ENCODE results near the gene PLCL1.
A peak's percentile ranks its signal among the peaks of the same experiment; 100 is the strongest.

PLCL1 gene

DNA sequence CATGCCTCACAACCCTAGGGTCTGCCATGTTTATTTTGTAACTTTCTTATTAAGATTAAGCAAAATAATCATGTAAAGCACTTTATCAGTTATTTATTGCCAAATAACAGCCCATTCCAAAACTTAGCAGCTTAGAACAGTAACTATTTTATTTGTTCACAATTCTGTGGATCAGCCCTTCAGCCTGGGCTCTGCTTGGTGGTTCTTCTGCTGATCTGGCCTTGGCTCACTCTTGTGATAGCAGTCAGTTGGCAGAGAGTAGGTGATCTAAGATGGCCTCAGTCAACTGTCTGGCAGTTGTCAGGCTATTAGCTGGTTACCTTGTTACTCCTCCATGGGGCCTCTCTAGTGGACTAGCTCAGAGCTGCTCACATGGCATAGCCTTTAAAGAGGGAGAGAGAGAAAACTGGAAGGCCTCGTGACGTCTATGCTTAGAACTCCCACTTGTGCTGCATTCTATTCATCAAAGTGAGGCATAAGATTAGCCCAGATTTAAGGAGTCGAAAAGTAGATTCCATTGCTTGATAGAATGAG, 54.3 kb downstream of the PLCL1 start:
- DNase-seq: no peak

DNA sequence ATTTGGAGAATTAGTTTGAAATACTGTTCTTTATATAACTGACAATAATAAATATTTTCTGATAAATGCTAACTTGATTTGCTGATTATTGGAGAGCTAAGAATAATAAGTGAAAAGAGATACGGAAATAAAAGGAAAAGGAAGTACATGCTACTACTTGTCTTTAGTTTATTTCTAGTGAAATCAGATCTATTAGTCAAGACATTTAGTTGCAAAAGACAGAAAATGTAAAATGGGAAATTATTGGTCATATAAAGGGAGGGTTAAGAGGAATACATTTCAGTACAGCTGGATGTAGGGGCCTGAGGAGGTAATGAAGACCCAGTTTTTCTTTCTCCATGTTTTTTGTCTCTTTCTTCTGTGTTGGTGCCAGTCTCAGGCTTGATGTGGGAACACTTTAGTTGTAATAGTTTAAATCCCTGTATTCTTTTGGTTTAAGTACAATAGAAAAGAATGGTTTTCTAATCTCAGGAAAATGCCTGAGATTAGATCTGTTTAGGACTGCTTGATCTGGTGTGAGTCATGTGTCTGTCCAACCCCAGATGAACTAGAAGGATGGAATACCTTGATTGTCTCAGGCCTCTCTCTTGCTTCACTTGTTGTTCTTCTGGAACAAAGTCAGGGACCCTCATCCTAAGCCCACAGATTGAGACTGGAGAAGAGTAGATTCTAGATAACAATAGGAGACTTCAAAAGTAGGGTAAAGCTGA, 58.0 kb downstream of the PLCL1 start:
- no peak for DNase-seq

DNA sequence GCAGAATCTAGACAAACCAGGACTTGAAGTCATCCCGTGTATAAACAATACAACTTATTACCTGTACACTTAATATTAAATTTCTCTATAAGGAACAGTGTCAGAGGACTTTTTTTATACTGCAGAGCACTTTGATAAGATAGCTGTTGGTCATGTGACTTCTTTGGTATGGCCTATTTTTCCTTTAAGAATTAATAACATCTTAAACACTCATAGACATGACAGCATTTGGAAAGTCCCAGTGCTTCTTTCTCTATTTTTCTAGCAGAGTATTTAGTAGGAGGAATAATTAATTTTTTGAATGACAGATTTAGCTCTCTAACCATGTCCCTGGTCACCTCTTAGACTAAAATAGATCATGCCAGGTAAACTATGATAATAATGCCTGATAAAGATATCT, 59.4 kb downstream of the PLCL1 start:
- no peak for DNase-seq

DNA sequence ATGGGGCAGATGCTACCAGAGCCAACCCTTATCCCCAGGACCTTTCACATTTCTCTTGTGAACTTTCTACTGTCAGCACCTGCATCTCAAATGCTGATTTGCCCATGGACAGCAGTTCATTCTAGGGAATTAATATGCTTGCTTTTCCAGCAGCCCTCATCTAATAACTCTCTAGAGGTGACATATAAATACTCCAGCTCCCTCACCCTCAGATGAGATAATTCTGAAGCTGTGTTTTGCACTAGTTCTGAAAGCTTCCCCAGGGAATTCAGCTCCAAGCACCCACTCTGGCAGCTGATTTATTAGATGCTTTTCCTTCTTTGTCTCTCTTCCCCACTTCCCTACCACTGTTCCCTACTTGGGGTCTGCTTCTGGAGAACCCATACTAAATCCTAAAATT, 62.1 kb downstream of the PLCL1 start:
- DNase-seq: no peak

DNA sequence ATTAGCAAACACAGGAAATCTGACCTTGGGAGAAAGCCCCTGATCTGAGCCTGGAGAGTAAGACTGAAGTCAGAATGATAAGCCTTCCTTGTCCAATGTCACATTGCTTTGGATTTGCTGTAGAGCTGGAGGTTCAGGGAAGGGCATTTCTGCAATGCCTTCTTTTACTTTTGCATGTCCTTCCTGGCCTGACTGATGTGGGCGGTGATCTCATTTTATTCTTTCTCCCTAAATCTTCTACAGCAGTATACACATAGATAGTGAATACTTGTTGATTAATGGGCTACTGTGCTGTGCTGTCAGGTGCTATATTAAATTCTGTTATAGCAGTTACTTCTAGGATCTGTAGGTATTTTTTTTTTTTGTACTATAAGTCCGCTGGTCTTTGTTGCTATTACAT, 62.6 kb downstream of the PLCL1 start:
- DNase-seq: no peak

DNA sequence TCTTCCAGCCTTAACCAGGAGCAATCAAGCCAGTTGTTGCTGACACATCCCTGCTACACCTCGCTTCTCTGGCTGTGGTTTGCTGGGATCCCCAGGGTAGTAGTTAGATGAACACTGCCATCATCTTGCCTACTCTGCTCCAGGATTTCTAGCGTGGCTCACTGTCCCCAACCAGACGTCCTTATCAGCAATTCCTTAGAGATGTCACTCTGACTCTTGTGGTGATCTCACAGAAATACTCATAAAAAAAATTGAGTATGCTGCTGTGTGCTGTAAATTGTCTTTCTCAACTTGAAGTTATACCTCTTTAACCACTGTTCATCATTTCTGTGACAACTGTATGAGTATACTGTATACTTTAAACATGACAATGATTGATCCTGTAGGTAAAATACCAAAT, 63.2 kb downstream of the PLCL1 start:
- no peak for DNase-seq

DNA sequence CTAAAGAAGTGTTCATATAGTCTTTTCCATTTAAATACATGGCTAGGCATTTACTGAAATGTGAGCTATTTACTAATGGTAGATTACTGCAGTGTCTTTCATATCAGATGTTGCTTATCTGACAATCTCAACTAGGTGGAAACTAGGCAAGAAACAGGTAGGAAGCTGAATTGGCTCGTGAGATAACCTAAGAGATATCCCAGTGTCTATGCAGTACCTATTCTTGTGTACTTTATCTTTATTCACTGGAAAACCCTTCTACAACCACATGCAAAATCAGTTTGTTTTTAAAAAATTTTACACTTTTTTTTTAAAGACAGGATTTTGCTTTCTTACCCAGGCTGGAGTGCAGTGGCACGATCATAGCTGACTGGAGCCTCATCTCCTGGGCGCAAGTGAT, 63.8 kb downstream of the PLCL1 start:
- DNase-seq: no peak

DNA sequence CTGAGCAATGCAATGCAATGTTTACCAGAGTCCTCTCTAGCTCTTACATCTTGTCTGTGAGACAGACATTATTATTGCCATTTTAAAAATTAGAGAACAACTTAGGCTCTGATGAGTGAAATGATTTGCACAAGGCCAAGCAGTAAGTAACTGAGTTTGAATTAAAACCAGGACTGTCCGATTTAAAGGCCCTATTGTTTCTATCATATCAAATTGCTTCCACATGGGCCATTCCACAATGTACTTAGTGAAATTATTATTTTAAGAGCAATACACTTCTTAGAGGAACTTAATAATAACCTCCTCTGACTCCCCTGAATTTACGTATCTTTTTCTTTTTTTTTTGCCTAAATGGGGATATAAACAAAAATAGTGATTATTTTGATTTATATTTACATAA, 64.6 kb downstream of the PLCL1 start:
- no peak for DNase-seq

DNA sequence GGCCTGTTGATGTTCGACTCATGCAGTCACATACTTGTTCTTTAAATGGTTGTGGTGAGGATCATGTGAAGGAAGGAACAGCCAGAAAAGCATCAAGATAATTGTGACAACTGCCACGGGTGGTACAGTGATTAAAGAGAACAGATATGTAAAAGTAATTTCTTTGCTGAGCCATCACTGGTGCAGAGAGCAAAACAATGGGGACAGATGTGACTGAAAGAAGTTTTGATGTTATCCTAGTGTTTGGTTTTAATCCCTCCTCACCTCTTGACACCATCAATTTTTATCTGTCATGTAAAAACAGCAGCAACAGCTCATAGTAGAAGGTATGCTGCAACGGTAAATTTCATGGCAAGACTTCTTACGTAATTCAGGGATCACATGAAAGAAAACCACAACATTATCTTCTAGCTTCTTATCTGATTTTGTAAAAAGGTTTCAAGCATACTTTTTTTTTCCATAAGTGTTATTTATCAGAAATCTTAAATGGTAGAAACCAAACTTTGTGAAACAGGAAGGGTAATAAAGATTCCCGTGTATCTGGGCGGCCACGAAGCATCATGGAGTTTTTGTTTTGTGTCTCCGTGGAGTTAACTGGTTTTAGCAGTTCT, 65.2 kb downstream of the PLCL1 start:
- no peak for DNase-seq

DNA sequence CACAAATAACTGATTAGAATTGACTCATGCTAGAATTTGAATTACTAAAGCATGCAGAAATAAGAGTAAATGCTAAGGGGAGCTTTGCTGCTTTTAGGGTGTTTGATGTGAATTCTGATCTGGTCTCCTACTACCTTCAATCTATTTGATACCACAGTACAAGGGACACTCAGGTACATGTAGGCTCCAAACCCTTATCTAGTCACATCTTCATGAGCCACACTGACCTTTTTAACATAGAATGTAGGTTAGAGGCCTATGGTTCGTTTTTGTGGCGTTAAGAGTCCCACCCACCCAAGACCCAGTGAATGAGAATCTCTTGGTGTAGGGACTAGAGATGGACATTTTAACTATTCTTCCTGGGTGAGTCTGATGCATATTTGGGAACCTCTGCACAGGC, 65.7 kb downstream of the PLCL1 start:
- DNase-seq: no peak

DNA sequence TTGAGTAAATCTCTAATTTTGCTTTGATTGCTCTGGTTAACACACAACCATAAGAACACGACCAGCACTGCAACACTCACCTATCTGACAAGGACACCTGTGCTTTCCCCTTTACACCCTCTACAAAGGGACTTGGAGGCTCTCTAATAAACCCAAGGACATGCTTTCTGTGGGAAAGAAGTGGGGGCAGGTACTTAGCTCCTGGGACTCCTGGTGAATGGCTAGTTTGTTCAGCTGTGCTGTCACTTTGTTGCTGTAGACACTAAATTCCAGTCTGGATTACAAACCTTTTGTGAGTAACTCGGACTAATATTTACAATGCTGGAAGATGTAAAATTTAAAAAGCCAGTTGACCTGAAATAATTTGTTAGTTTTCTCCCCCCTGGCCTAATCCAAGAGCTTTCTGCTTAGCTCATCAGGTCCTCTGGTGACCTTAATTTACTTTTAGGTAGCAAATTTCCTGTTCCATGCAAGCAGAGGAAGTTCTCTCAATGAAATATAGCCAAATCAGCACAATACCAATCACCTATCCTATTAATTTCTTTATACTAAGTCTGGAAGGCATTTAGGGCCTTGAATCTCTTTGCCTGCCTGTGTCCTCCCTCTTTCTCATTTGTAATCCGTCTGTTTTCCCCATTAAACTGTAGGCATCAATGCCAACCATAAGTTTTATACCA, 67.5 kb downstream of the PLCL1 start:
- no peak for DNase-seq

DNA sequence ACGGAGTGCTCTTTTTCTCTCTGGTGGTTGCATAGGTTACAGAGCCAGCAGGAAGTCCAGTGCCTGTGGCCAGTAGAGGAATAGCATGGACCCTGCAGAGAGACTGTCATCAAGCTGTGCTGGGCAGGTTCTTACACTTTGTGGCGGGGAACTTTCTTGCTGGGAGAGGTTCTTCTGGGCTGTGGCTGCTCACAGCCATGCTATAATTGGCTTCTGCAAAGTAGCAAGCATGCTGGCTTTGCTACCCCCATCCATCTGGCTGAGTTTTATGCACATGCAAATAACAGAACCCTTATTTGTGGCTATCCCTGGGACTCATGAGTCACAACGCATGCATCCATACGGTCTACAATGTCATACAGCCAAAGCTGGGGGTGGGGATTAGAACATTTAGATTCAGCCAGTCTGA, 68.9 kb downstream of the PLCL1 start:
- no peak for DNase-seq

DNA sequence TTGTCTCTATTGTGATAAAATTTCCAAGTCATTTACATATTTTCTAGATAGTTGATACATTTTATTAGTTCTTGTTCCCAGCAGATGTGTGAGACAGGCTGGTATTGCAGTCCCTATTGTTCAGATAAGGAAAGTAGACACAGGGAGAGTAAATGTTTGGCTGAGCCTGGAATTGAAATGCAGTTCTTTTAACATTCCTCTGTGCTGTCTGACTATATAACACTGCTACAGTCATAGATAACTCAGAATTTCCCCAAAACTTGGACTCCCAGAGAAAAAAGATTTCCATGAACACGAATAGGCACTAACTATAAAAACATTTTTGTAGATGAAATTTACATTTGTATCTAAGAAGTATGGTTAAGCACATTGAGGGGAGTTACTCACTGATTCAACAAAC, 71.4 kb downstream of the PLCL1 start:
- no peak for DNase-seq

DNA sequence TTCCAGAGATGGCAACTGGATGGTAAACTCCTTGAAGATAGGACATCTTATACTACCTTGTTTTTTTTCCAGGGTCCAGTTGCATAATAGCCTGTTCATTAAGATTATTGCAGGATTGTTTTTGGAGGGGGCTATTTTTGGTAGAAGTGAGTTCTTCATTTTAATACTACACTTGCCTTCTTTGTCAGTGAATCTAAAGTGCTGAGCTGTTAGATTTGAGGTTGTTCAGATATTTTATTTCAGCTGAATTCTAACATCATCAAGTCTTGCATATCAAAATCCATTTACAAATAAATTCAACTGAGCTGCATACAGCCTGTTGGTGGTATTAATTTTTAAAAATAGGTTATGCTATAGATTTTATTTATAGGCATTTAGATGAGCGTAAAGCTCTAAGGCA, 72.1 kb downstream of the PLCL1 start:
- no peak for DNase-seq

DNA sequence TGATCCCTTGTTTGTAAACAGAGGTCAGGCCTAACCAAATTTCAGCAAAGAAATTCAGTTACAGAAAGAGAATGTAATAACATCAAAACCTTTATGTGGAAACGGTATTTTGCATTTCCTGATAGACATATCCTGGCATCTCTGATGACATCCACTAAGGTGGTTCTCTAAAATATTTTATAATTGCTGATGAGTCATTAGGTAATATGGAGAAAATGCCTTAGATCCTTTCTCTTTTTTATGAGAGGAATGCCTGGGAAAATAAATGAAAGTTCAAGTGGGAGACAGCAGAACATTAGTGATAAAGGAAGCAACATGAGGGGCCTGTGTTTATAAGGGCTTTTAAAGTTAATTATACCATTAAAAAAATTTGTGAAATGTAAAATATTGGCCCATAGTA, 72.6 kb downstream of the PLCL1 start:
- DNase-seq: no peak

DNA sequence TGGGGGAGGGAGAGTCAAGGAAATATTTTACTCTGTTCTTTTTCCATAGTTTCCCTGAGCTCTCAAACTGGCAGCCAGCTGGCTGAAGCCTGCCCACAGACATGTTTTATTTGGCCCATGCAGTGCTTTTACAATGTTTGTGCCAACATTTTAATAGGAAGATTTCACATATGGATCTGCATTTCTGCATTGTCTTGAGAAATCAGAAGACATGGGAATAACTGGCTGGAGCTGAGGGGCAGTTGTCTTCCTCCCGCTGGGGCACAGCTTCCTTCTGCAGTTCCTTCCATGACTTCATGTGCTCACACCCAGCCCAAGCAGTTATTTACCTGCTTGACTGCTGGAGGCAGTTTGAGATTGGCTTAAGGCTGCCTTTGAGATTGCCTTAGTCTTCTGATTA, 74.4 kb downstream of the PLCL1 start:
- DNase-seq: no peak

DNA sequence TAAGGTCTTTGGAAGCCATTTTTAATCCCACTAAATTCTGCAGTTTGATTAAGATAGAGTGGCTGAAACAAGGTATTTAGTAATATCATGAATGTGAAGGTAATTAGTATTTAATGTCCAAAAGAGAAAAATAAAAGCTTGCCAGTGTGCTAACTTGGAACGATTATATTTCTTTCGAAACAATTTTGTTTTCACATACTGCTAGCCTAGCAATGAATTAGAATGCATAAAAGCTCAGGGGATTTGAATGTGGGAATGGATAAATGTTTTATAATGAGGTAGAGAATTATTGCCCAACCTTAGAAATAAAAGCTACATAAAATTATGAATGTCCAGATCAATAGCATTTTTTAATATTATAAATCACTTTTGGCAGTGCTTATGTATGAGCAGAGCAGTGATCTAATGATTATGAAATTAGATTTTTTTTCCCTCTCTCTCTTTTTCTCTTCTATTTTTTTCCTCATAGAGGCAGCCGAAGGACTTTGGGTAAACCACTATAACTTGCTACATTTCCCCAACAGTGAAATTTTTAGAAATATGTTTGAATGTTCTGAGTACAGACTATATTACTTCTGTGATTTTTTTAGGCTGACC, 75.5 kb downstream of the PLCL1 start:
- no peak for DNase-seq

DNA sequence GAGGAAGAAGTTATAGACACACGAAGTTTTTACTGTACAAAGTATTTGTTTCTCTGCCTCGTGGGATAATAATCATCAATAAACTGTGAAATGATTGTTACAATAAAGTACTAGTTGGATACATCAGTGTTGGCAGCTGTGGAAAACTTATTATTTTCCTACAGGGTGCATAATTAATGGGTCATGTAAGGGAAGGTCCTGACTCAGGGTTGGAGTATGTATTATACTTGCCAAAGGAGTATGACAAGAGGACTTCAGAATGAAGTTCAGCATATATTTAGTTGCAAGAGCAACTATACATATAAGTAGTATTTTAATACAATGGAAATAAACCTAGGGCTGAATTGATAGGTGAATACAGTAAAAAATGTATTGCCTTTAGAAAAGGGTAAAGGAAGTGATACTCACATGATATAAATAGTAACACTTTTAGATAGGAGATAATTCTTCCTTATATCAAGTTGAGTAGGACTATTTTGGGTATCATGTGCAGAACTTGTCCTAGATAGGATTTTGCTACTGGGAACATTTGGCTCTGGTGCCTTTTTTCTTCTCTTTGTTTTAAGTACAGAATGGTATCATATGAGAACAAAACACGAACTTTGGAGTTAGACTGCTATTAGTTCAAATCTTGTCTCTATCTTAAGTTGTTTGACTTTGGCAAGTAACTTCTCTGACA, 79.1 kb downstream of the PLCL1 start:
- no peak for DNase-seq

DNA sequence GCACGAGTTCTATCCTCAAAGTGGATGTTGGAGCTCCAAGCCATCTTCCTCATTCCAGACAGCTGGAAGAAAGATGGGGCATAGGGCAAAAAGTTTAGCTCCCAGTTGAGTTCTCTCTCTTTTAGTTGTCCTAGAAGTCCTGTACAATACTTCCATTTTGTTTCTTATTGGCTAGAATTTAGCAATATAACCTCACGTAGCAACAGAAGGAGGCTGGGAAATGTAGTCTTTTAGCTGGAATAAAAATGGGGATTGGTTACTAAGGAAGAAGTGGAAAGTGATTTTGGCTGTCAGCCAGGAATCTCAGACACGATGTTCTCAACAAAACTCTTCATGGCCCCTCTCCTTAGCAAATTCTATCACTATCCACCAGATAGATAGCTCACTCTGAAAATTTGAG, 79.9 kb downstream of the PLCL1 start:
- DNase-seq: no peak

DNA sequence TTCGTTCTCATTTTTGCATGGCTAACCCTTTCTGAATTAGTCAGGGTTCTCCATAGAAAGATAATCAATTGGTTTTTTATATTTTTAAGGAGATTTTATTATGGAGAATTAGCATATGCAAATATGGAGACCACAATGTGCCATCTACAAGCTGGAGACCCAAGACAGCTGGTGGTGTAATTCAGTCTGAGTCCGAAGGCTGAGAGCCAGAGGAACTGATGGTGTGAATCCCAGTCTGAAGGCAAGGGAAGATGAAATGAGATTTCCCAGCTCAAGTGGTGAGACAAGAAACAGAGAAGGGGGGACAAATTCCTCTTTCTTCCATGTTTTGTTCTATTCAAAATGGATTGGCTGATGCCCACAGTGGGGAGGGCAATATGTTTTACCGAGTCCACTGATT, 80.7 kb downstream of the PLCL1 start:
- DNase-seq: no peak

DNA sequence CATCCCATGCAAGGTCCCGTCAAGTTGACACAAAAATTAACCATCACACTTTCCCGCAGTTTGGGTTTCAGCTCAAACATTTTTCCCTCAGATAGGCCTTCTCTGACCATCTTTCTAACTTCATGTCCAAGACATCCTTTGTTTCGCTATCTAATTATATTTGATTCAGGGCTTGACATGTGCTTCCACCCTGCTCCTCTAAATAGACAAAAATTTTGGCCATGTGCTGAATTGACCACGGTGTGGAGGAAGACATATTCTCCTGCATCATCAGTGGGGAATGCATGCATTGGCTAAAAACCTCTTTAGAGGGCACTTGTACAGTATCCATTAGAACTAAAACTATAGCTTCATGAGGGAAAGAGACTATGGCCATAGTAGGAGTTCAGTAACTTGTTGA, 81.2 kb downstream of the PLCL1 start:
- no peak for DNase-seq

DNA sequence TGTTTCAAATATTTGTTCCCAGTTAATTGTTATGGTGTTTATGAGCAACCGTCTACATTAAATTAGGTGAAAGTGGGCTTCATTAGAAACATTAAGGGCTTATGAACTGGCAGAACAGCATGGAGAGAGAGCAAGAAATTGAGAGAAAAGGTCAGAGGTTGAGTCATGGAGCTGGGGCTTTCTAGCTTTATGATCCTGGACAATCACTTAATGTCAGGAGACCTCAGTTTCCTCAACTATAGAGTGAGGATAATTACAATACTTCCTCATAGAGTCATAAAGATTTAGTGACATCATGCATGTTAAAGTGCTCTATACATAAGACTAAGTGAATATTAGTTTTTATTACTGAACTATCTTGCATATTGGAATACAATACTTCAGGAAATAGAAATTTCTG, 83.9 kb downstream of the PLCL1 start:
- DNase-seq: no peak

DNA sequence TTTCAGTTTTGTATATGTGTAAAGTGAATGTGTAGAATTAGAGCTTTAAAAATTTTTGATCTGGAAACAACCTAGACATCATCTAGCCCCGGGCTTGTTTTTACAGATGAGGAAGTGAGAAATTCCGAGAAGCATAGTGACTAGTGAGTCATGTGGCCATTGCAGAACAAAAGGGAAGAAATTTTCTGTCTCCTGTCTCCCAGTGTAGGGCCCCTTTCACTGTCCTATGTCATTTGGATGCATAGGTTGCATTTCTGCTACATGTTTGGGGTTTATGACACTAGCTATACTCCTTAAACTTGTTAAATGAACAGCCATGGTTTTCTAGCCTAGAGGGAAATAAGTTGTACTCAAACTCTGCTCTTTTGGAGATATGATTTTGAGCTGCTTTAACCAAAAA, 84.6 kb downstream of the PLCL1 start:
- DNase-seq: peak; percentile 43

Measured in activated CD4-positive, alpha-beta T cell treated with anti-CD3 and anti-CD28 coated beads for 48 hours (primary cell).